Stimulated activated CD8-positive, alpha-beta memory T cell treated with anti-CD3 and anti-CD28 coated beads, Interleukin-2, amount 100 ng/mL, for 1 hour (primary cell): Measurements from ENCODE around the gene SDHC.
A peak's percentile ranks its signal among the peaks of the same experiment; 100 is the strongest.
"Not testable (repeated sequence)": the region's sequence is repeated elsewhere in the genome, so short reads cannot be mapped to it uniquely, and the experiment has no call there.

Source experiments
- DNase-seq, 2 donors: peaks; one replicate each; pipeline ENCODE4 v3.0.0-alpha.2; 2020; ENCODE audit warnings: low read depth in 2 of 2

SDHC gene

DNA sequence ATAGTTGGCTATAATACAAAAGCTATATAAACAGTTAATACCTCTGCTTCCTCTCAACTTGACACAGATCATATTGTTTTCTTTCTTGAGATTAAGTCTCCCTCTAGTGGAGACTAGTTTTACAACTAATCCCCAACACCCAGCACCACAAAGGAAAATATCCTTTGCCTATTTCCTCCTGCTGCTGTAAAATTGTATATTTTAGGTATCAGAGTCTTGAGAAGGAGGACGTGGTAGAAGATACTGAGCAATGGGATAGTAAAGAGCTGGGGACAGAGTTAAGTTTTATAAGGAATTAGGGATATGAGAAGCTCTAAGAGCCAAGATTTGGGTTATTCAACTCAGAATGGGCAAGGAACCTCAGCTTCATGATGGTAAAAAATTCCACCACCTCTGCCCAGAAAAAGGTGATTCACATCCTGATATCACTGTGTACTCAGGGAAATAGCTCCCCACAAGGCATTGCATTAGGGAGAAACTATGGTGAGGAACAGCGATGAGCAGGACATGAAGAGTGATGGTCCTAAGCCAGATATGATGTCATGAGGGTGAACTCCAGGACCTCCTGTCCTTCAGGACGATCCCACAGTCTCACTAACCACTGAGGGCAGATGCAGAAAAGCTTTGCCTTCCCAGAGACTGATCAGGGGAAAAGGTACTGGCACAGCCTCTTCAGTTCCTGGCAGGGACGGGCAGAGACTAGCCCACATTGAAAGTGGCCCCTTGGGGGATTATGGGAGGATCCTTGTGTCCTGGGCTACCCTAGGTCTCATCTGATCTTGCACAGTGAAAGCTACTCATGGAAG is 68.2 kb downstream of the SDHC start:
- no peak for DNase-seq

DNA sequence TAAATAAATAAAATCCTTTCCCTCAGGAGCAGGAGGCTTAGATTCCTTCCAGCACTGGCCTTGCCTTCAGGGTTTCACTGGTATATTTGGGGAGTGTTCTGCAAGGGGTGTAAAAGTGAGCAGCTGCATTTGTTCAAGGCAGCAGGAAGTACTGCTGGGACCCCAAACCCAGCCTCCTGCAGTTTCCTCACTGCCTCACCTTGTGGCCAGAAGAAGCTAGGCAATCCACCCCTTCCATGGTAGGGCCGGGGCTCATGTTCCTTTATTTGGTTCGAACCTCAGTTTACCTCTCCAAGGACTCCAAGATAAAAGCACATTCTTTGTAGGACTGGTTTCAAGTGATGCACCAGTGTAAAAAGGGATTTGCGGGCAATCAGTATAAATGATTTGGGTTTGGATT is 74.5 kb downstream of the SDHC start:
- no peak for DNase-seq

GRCh38 chr1:161389158-161389557 is 75.0 kb downstream of the SDHC start:
- not testable (repeated sequence) for DNase-seq

DNA sequence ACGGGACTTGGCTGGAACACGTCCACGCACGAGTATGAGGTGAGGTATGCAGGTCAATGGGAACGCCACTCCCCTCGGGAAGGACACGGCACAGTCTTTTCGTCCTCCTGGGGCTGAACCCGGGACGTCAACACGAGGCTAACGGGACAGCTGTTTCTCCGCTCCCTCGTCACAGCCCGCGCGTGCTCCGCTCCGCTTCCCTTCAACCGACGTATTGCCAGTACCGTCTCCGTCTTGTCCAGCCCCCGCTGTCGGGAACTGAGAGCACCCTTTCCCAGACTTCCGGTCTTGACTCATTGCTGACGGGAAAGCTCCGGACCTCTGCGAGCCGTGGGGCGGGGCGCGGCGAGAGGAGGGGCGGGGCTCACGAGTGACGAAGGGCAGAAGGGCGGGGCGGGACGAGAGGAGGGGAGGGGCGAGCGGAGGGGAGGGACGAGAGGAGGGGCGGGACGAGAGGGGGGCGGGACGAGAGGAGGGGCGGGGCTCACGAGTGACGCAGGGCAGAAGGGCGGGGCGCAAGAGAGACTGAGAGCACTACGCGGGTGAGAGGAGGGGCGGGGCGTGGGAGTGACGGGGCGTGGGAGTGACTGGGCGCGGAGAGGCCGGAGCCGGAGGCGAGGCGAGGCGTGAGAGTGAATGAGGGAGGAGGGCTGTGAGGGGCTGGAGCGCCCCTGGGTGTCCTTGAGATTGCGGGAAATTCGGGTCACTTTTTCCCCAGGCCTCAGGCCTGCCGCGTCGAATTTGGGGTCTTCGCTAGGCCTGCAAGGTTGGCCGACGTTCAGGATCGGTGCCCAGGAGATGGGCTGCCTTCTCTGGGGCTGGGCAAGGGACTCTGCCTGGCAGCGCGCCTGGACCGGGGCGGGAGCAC is 75.7 kb downstream of the SDHC start:
- DNase-seq, result peak; percentile 83 to 95

- DNase-seq, result no peak
These were observed 76.3 kb downstream of the SDHC start for GRCh38 chr1:161390559-161390858.

- DNase-seq, result not testable (repeated sequence)
These were observed 77.0 kb downstream of the SDHC start for GRCh38 chr1:161391136-161391535.

- DNase-seq, result no peak
These were observed 77.4 kb downstream of the SDHC start for GRCh38 chr1:161391611-161392010.

GRCh38 chr1:161393151-161393550 is 79.0 kb downstream of the SDHC start:
- no peak for DNase-seq

GRCh38 chr1:161397038-161397437 is 82.9 kb downstream of the SDHC start:
- not testable (repeated sequence) for DNase-seq

DNA sequence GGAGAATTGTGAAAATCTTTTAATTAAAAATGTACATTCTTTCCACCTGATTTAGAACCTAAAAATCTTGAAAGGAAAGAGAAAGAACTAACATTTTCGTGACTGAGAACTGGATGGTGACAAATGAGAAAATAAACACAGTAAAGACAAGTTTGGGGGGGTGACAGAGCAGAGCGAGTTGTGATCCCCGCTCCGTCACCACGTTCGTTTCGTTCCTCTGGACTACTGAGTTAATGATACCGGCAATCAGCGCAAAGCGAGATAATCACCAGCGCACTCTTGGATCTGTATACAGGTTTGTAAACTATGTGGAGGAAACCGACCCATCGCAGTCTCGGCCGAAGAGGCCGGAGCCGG is 84.7 kb downstream of the SDHC start:
- no peak for DNase-seq

DNA sequence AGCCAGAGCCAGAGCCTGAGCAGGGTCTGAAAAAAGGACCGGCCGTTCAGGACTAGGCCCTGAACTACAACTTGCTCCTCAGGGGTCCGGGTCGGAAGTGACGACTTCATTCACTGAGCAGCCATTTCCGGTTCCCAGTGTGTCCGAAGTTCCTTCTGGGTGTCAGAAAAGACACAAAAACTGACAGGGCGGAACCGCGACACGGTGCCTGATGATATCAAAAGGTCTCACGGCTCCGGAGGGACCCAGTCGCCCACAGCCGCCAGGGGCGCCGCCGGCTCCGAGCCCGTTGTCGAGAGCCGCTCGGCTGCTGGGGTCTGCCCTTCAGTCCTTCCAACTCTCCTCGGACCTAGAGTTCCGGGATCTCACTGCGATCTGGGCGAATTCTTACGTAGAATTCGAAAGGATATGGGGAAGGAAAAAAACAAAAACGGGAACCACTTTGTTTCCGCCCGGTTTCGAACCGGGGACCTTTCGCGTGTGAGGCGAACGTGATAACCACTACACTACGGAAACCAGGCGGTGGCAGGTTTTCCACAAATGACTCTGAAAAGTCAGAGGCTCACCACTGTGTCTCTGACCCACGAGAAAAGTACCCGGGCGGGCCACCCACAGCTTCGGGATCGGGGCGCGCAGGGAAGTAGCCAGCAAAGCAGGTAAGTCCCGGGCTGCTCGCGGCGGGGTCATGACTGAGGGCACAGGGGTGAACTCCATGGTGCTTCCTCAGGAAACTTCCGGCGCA is 85.2 kb downstream of the SDHC start:
- peak; percentile 87 for DNase-seq

GRCh38 chr1:161402446-161402845 is 88.3 kb downstream of the SDHC start:
- no peak for DNase-seq

GRCh38 chr1:161404051-161404597 is 89.9 kb downstream of the SDHC start:
- DNase-seq, result no peak

- DNase-seq, result not testable (repeated sequence)
These were observed 92.4 kb downstream of the SDHC start for GRCh38 chr1:161406551-161406950.

- DNase-seq, result no peak
These were observed 93.3 kb downstream of the SDHC start for GRCh38 chr1:161407451-161407985.

- DNase-seq, result no peak
These were observed 94.4 kb downstream of the SDHC start for GRCh38 chr1:161408429-161409052.

DNA sequence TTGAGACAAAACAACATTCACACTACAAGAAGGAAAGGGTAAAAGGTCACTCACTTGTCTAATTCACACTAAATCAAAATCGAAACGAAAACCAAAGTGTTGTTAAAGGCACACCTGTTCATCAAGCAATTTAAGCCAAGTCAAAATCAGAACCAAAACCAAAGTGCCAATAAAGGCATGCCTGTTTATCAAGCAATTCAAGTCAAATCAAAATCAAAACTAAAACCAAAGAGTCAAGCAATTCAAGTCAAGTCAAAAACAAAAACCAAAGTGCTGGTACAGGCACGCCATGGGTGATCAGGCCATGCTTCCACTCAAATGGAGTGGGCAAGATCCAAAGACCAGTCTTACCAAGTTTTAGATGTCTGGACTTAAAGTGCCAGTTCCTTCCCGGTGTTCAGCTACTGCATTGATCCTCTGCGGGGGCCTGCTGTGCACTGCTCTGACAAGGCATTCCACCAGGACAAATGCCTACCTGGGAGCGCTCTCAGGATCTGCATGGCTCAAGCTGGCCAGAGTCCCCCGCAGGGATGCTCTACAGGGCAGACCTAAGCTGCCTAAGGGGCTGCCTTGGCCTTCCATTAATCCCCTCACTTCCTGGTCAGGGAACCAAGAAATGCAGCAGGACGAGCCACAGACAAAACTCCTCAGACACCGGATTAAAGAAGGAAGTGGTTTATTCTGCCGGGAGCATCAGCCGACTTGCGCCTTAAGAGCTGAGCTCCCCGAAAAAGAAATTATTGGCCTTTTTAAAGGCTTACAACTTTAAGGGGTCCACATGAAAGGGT is 95.9 kb downstream of the SDHC start:
- not testable (repeated sequence) for DNase-seq

GRCh38 chr1:161410636-161410970 is 96.4 kb downstream of the SDHC start:
- DNase-seq, result not testable (repeated sequence)
